HG02610 (cell line): ENCODE measurements around the gene NIN.

Experiments used
- ATAC-seq: cut with Tn5 transposase; IDR thresholded peaks from one replicate; pipeline ENCODE4 v1.9.1; 2021; ENCODE audit warnings: mild to moderate bottlenecking, moderate library complexity; ENCODE audit not compliant: unreplicated experiment

The NIN gene

DNA sequence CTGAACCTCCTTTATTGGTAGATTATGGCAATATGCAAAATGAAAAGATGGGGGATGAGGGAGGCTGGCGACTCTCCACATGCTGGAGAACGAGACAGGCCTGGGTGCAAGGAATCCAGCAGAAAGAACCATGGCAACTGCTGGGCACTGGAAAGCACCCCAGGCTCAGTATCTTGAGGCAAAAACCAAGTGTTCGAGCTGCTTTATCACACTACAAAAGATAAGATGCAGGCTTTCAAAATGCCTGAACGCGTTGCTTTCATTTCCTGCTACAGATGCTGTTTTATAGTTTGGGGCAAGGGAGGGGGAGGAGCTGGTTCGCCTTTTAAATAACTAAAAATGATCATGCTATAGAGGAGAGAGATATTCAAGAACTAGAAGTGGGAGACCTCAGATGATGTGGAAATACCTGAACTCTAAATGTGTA, 38.9 kb downstream of the NIN start:
- ATAC-seq: no peak

DNA sequence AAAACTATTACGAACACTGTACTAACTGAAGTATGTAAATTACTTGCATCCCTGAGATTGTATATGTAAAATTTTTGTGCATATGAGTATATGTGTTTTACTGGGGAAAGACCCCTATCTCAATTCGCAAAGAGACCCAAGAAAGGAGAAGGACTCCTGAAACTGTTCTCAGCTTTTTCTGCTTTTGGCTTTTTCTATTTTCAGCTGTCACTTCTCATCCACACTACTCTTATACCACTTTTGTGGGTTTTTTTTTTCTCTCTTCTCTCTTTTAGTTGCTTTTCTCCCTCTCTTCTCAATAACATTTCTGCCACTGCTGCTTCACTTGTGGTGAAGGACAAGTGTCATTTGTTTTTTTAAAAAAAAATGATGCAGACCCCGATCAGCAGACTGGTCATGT, 39.8 kb downstream of the NIN start:
- ATAC-seq: peak; percentile 32

- no peak for ATAC-seq
Observed at GRCh38 chr14:50790589-50790988, 40.4 kb downstream of the NIN start.

GRCh38 chr14:50786751-50787464, 44.1 kb downstream of the NIN start:
- ATAC-seq: no peak

- ATAC-seq: no peak
Observed at GRCh38 chr14:50785457-50786063, 45.4 kb downstream of the NIN start.

DNA sequence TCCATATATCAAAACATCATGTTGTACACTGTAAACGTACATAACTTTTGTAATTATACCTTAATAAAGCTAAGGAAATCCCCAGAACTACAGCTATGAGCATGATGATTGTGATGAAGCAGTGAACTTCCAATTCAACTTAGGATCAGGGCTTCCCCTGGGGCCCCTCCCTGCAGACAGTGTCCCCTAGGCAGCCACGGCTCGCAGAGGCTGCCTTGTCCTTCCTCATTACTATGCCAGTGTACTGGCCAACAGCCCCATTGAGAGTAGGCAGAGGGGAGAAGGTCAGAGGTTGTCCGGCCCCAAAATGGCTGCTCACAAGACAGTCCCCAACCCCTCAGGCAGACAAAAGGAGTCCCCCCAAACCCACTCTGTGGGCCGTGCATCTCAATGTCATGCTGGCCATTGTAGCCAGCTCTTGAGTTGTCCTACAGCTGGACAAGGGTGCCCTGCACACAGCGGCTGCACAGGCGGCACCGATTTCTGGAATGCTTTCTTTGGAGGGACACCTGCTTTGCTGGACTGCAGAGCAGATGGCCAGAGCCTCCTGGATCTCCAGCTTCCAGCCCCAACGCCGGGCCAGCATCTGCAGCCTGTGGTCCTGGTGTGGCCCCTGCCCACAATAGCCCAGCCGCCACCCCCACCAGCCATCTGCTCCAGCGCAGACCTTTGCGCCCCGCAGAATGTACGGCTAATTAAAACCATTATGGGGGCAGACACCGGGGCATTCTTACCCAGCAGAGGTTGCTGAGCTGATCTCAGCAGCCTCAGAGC, 46.1 kb downstream of the NIN start:
- ATAC-seq: no peak

DNA sequence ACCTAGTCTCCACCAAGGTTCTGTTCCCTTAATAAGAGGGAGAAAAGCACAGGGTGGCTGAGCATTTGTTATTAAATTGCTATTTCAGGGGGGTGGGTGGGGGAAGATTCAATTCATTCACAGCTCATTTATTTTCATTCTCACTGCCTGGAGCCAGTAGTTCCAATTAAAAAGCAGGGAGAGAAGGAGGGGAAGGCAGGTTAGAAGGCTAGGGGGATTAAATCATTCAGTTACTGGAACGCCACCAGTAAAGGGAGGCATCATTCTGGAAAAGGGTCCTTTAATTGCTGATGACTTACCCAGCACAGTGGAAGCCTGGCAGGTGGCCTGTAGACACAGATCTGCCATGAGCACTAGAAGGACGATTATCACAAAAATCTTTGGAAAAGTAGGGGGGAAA, 47.4 kb downstream of the NIN start:
- ATAC-seq: no peak

DNA sequence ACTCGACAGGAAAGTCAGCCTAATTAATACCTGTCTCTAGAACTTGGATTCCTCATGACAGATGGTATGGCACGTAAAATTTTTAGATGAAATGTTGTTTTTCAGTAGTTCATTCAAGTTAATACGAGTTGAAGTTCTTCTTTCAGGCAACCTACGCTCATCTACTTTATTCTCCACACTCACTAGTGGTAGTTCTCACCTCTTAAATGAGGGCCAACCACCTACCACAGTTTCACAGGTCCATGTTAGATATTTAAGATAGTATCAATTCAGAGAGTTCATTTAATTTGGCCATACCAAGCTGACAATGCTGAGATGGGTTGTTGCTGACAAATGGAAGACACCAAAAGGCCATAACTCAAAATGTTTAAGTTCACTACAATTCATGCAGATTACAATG, 50.6 kb downstream of the NIN start:
- ATAC-seq: no peak

GRCh38 chr14:50778721-50779483, 52.1 kb downstream of the NIN start:
- no peak for ATAC-seq

DNA sequence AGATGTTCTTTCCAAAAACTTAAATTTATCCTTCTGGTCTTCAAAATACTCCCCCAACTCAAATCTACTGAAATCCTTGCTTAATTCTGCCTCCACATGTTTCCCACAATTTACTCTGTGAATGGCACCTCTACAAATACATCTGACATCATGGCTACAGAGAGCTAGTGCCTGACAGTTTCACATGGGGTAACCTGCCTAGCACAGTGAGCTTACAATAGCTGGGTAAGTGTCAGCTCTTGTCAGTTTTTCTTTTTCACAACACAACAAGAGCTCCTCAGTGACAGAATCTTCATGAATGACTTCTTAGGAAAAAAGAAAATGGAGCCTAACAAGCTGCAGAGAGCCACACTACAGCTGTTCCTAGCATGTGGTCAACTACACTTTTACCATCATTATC, 54.4 kb downstream of the NIN start:
- no peak for ATAC-seq

- ATAC-seq: no peak
Observed at GRCh38 chr14:50775357-50775756, 55.6 kb downstream of the NIN start.

GRCh38 chr14:50774542-50775267, 56.3 kb downstream of the NIN start:
- no peak for ATAC-seq

- no peak for ATAC-seq
Observed at GRCh38 chr14:50773632-50774541, 57.1 kb downstream of the NIN start.

DNA sequence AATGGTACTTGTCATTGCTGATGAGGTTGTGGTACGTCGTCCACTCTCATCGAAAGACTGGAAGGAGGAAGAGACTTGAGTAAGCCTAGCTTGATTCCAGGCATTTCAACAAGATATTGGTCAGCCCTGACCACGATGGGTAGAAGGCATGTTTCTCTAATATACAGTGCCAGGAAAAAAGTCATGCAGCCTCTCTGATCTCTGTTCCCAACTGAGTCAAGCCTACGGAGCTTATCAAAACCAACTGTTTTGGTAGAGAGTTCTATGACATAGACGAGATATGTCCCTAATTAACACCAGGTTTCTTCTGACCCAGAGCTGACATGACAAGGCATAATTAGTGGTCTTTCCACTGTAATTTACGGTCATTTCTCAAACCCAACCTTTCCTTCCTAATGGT, 58.5 kb downstream of the NIN start:
- ATAC-seq: no peak

DNA sequence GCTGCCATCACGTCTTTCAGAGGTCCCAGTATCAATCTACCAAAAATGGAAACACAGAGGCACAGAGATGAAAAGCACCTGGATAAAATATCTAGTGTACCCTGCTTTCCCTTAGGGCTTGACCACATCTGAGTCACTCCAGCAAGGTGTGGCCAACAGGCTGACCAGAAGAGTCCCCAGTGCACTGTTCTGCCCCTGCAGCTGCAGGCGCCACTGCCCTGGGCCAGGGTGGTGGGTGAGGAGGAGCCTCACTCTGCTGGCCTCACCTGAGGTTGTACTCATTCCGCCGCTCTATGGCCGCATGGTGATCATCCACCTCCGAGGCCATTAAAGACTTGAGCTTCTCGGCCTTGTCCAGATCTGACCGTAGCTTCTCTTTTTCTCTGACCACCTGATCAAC, 60.4 kb downstream of the NIN start:
- ATAC-seq: no peak

- no peak for ATAC-seq
Observed at GRCh38 chr14:50769863-50770500, 61.0 kb downstream of the NIN start.

DNA sequence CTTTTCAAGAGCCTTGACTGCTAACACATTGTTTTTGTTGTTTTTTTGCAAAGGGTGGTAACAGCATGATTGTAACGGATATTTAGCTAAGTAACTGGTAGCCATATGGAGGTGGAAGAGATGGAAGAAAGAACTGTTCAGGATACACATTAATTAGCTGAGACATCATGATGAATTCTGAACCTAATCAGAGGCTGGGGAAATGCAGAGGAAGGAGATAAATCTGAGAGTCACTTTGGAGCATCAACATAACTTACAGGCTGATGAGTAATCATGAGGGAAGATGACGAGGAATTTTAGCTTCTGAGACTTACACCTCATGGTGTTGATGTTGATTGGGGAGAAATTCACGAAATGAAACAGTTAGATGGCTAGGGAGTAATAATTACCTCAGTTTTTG, 62.3 kb downstream of the NIN start:
- no peak for ATAC-seq

DNA sequence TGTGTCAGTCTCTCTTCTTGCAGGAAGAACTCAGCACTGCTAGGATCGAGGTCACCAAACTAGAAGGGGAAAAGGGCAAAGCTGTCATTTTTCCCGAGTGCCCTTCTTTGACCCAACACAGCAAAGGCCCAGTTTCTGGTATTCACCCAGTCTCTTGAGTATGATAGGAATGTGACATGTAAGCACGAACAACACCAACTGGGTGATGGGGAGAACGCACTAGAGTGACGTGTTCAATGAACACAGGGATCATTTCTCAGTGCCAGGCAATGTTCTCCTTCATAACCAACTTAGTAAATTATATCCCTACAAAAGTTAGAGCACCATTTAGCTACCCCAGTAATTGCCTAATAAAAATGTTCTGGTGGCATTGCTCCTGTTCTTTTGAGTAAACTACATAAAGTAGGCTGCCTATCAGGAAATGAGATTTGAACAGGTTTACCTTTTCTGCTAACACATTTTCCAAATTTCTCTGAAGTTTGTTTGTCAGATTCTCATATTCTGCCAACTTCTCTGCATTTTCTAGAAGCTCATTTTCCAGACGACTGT, 64.5 kb downstream of the NIN start:
- ATAC-seq: no peak
